ENCODE data around the gene TMEM179B.
"Not testable (repeated sequence)": the region's sequence is repeated elsewhere in the genome, so short reads cannot be mapped to it uniquely, and the experiment has no call there.

The TMEM179B gene, protein sequence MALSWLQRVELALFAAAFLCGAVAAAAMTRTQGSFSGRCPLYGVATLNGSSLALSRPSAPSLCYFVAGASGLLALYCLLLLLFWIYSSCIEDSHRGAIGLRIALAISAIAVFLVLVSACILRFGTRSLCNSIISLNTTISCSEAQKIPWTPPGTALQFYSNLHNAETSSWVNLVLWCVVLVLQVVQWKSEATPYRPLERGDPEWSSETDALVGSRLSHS

GRCh38 chr11:62787005-62787759 lies at the start of gene TMEM179B:
Gene TMEM179B (plus strand): TSS chr11:62787402. CDS start chr11:62787432, 30 bp downstream.
- peak; percentile 97 for DNase-seq (ENCODE audit: low spot score)

- DNase-seq (ENCODE audit: low spot score) = no peak
Measured at GRCh38 chr11:62747475-62748160, 39.6 kb upstream of the TMEM179B start.

DNA sequence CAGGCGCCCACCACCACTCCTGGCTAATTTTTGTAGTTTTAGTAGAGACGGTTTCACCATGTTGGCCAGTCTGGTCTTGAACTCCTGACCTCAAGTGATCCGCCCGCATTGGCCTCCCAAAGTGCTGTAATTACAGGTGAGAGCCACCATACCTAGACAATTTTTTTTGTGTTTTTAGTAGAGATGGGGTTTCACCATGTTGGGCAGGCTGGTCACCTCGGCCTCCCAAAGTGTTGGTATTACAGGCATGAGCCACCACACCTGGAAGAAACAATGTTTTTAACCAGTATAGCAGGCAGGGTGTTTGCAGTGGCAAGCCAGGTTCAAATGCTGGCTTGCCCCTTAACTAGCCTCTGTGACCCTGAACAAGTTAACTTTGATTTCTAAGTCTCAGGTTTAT lies 37.3 kb upstream of the TMEM179B start:
- not testable (repeated sequence) for DNase-seq (ENCODE audit: low spot score)

GRCh38 chr11:62752177-62752785 lies 34.9 kb upstream of the TMEM179B start:
- DNase-seq (ENCODE audit: low spot score) = no peak

- DNase-seq (ENCODE audit: low spot score) = no peak
Measured at GRCh38 chr11:62752994-62753735, 34.0 kb upstream of the TMEM179B start.

DNA sequence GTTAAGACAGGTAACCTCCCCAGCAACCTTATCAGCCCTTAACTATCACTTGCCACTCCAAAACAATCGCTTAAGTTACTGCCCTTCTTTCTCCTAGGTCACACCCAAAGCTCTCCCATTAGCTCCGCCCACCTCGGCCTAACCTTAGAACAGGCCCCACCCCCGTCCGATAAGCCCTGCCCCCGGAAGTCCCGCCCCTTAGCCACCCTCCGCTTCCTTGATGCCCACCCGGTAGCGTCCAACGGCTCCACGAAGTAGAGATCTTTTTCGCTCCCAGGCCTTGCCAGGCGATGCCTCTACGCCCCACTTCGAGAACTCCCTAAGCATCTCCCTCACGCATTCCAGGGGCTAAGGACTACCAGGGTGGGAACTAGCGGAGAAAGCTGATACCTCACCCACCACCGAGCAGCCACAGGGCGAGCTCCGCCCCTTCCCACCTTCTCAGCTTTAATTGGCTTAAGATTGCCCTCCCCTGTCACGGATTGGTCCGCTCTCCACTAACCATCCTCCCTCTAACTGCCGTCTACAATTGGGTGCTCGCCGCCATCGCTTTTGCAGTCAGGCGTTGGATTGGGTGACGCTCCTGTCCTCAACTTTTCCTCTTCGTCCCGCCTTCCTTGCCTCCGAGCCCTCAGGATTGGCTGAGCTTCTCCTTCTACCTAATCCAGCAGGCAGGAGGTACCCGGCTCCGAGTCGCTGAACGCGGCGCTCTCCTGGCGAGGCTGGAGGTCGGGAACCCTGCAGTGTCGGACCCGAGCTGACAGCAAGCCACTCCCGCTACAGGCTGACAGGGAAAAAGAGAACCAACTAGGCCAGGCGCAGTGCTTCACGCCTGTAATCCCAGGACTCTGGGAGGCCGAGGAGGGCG lies 33.2 kb upstream of the TMEM179B start, which contains the start of gene ZBTB3:
Gene ZBTB3, minus strand, starts transcription at position 425 of the 868 bp plus-strand sequence. CDS start 496 bp downstream, outside the sequence.
- peak; percentile 96 for DNase-seq (ENCODE audit: low spot score)

GRCh38 chr11:62755086-62755615 lies 32.1 kb upstream of the TMEM179B start:
- no peak for DNase-seq (ENCODE audit: low spot score)

- no peak for DNase-seq (ENCODE audit: low spot score)
Measured at GRCh38 chr11:62757846-62758788, 29.1 kb upstream of the TMEM179B start.

DNA sequence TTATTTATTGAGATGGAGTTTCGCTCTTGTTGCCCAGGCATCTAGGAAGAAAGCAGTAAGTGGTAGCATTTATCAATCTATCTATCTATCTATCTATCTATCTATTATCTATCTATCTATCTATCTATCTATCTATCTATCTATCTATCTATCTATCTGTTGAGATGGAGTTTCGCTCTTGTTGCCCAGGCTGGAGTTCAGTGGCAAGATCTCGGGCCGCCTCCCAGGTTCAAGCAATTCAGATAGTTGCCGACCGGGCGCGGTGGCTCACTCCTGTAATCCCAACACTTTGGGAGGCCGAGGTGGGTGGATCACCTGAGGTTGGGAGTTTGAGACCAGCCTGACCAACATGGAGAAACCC lies 26.4 kb upstream of the TMEM179B start:
- not testable (repeated sequence) for DNase-seq (ENCODE audit: low spot score)

DNA sequence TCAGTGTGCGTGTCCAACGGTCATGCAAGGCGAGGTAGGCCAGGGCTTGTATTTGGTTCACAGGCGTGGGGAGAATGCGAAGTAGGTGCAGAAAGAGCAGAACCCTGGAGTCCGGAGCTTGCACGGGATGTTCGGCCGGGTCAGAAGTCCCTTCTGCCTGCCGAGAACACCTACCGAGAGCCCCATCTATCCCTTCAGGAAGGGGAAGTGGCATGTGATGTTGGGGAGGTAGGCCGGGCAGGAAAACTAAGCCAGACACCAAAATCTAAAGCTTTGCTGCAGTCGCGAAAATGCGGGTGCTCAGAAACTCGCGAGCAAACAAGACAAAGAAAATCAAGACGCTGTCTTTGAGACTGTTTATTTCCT lies 16.4 kb upstream of the TMEM179B start:
- DNase-seq (ENCODE audit: low spot score) = peak; percentile 73

GRCh38 chr11:62771144-62772021 lies 15.8 kb upstream of the TMEM179B start, which contains the start of gene TAF6L:
Gene TAF6L (plus strand): TSS chr11:62771396. CDS start chr11:62775784, 4,388 bp downstream.
- DNase-seq (ENCODE audit: low spot score) = peak; percentile 98

DNA sequence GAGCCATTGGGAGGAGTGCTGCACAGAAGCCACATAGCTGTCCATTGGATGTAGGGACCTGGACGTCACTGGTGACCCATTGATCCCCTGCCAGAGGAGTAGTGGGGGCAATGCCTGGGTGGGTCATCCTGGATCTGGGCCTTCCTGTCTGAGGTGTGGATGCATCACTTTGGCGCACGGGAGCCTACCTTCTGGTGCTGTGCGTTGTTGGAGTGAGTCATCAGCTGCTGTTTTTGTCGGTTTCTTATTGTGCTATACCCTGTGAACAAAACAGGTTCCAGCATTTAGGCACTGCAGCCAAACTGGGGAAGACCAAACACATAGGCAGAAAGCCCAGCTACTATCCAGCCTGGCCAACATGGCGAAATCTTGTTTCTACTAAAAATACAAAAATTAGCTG lies 12.8 kb upstream of the TMEM179B start:
- no peak for DNase-seq (ENCODE audit: low spot score)

- DNase-seq (ENCODE audit: low spot score) = no peak
Measured at GRCh38 chr11:62775646-62776045, 11.6 kb upstream of the TMEM179B start.

DNA sequence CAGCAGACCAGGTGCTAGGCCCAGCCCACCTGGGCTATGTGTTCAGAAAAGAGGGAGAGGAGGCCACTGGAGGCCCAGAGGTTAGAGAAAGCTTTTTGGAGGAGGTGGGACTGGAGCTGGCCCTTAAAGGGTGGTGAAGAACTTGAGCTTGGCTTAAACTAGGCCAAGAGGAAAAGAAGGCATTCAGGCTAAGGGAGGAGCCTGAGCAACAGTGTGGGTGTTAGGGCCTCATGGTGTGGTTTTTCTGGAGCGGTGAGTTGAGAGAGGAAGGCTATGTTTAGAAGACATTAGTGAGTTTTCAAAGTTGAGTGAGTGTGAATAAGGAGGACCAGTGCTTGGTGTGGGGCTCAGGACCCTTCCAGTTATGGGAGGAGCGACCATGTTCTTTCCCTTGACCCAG lies 9.8 kb upstream of the TMEM179B start:
- DNase-seq (ENCODE audit: low spot score) = no peak

- DNase-seq (ENCODE audit: low spot score) = no peak
Measured at GRCh38 chr11:62778441-62778840, 8.8 kb upstream of the TMEM179B start.

GRCh38 chr11:62782753-62783152 lies 4.4 kb upstream of the TMEM179B start:
- no peak for DNase-seq (ENCODE audit: low spot score)

GRCh38 chr11:62786318-62787004 lies 741 bp upstream of the TMEM179B start:
- DNase-seq (ENCODE audit: low spot score) = peak; percentile 93

DNA sequence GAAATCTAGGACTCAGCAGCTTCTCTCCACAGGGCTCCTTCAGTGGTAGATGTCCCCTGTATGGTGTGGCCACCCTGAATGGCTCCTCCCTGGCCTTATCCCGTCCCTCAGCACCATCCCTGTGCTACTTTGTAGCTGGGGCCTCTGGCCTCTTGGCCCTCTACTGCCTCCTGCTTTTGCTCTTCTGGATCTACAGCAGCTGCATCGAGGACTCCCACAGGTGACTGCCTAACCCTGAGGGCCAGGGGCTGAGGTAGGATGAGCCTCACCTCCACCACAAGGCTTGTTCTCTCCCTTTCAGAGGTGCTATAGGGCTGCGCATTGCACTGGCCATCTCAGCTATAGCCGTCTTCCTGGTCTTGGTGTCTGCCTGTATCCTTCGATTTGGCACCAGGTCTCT lies 1.8 kb downstream of the TMEM179B start:
- no peak for DNase-seq (ENCODE audit: low spot score)
